GM12801 (cell line): ENCODE measurements around the gene HLA-G.
A peak's percentile ranks its signal among the peaks of the same experiment; 100 is the strongest.

Experiments
- TF ChIP-seq, protein P1 (sequence below): IDR thresholded peaks from one replicate; pipeline ENCODE4 v1.5.1; 2011; ENCODE audit warnings: control low read depth; ENCODE audit not compliant: insufficient read length; ENCODE audit errors: extremely low read depth

Gene HLA-G

GRCh38 chr6:29834564-29835436 lies 7.2 kb downstream of the HLA-G start:
- TF ChIP-seq, protein P1, sequence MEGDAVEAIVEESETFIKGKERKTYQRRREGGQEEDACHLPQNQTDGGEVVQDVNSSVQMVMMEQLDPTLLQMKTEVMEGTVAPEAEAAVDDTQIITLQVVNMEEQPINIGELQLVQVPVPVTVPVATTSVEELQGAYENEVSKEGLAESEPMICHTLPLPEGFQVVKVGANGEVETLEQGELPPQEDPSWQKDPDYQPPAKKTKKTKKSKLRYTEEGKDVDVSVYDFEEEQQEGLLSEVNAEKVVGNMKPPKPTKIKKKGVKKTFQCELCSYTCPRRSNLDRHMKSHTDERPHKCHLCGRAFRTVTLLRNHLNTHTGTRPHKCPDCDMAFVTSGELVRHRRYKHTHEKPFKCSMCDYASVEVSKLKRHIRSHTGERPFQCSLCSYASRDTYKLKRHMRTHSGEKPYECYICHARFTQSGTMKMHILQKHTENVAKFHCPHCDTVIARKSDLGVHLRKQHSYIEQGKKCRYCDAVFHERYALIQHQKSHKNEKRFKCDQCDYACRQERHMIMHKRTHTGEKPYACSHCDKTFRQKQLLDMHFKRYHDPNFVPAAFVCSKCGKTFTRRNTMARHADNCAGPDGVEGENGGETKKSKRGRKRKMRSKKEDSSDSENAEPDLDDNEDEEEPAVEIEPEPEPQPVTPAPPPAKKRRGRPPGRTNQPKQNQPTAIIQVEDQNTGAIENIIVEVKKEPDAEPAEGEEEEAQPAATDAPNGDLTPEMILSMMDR: no peak

DNA sequence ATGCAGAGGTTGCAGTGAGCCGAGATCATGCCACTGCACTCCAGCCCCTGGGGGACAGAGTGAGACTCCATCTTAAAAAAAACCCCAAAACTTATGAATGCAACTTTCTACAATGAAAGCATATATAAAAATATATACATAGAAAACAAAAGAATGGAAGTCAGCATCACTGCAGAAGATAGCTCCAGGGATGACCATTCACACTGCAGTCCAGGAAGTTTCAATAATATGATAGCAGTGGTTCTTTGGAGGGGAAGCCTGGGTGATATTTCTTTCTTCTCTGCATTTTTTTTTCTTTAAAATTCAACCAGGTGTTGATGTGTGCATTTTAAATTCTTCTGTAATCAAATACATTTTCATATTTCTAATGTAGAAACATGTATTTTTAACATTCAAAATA lies 12.3 kb downstream of the HLA-G start:
- TF ChIP-seq, protein P1: no peak

DNA sequence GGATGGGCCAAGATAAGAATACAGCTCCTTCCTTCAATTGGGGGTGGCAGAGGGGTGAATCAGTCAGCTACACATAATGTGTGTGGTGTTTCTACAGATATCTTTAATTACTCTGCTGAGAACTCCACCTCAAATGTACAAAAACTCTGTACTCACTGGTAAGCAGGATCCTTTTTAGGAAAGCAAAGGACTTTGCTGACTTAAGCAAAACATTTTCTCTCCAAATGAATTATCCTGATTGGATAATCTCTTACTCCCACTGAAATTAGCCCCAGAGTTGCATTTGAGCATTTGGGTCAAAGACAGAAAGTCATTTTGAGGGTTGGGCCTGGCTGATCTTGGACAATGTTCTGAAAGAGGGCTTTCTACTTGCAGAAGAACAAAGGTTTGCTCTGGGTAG lies 13.4 kb downstream of the HLA-G start:
- TF ChIP-seq, protein P1: no peak

- TF ChIP-seq, protein P1: no peak
Measured at GRCh38 chr6:29845405-29846006, 17.9 kb downstream of the HLA-G start.

DNA sequence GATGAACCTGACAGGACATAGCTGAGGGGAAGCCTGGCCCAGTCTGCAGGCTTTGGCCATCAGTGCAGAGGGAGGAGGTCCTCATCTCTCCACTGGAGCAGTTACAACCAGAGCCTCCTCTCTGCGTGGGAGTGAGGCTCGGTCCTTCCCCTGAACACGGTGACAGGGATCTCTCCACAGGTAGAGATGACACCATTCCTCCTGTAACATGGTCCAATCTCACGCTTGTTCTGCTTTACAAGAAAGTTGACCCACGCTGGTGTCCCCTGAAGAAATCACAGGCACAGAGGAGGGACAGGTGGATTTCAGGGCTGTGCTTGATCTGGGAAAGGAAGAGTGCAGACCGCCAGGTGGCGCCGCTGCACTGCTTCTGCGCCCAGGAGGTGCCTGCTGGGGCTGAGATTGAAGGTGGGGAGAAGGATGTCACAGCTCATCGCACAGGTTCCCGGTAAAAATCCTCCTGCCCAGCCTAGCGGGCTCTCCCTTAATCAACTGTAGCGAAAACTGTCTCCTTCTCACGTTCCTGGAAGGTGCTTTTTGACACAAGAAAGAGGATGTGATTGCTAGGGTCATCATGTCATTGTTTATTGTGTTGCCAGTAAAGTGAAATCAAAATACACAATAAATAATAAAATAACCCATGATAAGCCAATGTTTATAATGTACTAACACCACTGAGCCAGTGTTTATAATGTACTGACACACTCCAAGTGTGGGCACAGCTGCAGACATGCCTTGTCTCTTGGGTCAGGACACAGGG lies 20.4 kb downstream of the HLA-G start:
- TF ChIP-seq, protein P1: peak; percentile 89

- TF ChIP-seq, protein P1: no peak
Measured at GRCh38 chr6:29850011-29850553, 22.5 kb downstream of the HLA-G start.

- TF ChIP-seq, protein P1: no peak
Measured at GRCh38 chr6:29851190-29851589, 23.6 kb downstream of the HLA-G start.
